Activated CD4-positive, CD25-positive, alpha-beta regulatory T cell (primary cell): Measurements from ENCODE around the gene SOX5.
"Not testable (repeated sequence)": the region's sequence is repeated elsewhere in the genome, so short reads cannot be mapped to it uniquely, and the experiment has no call there.

Experiments used
- DNase-seq, 4 experiments: peaks; one replicate each; lab custom pipeline; 2025; lab: John Stamatoyannopoulos, UW

SOX5 gene

GRCh38 chr12:23906329-23906728, 43.1 kb downstream of the SOX5 start:
- no peak for DNase-seq

GRCh38 chr12:23899434-23899833, 50.0 kb downstream of the SOX5 start:
- DNase-seq: no peak

- no peak for DNase-seq
Measured at GRCh38 chr12:23898121-23898520, 51.3 kb downstream of the SOX5 start.

GRCh38 chr12:23895792-23896218, 53.7 kb downstream of the SOX5 start:
- DNase-seq: no peak

DNA sequence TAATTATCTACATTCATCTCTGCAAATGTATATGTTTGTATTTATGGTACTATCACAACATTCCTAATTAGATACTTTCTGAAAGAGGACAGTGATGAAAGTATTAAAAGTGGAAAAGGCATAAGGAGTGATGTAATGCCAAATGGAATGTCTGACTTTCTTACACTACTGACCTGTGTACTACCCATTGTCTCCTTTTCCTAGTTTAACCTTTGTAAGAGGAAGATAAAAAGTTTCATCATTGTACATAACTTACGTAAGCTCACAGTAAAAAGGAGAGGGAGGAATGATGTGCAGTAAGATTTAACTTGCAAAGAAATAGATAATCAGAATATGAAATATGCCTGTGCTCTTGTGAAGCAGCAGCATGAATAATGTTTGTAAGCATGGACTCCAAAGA, 55.9 kb downstream of the SOX5 start:
- no peak for DNase-seq

- no peak for DNase-seq
Measured at GRCh38 chr12:23891115-23891514, 58.4 kb downstream of the SOX5 start.

GRCh38 chr12:23889069-23889440, 60.4 kb downstream of the SOX5 start:
- DNase-seq: no peak

GRCh38 chr12:23888396-23889068, 60.9 kb downstream of the SOX5 start:
- no peak for DNase-seq

GRCh38 chr12:23887055-23887835, 62.2 kb downstream of the SOX5 start:
- DNase-seq: no peak

GRCh38 chr12:23885394-23885793, 64.1 kb downstream of the SOX5 start:
- no peak for DNase-seq

GRCh38 chr12:23884909-23885308, 64.6 kb downstream of the SOX5 start:
- DNase-seq: no peak

DNA sequence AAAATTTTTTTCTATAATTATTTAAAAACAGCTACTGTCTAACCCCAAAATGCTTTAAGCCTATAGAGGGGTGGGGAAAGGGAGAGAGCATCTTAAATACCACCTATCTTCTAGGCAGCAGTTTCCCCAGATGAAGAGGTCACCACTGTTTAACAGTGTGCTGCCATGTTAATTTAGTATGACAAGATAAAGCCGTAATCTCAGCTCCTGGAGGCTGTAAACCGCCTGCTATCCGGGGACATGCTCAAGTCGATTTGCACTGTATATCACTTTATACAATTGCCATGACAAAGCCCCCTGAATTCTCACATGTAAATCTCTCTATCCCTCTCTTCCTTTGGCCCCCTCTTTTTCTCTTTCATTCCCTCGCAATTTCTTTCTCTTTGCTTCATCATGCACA, 68.5 kb downstream of the SOX5 start:
- no peak for DNase-seq

- not testable (repeated sequence) for DNase-seq
Measured at GRCh38 chr12:23876618-23877017, 72.9 kb downstream of the SOX5 start.

DNA sequence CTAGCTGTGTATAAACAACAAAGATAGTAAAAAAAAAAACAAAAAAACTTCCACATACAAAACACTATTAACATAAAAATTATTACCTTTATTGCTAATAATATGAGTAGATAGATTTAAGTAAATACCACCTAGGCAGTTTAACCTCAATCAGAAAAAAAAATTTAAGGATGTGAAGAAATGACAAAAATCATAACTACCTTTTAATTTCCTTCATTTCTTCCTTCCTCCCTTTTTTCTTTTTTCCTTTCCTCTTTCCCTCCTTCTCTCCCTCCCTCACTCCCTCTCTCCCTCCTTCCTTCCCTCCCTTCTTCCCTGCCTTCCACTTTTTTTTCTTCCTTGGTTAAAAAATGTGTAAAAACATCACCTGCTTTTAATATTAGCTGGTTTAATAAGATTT, 81.7 kb downstream of the SOX5 start:
- no peak for DNase-seq

DNA sequence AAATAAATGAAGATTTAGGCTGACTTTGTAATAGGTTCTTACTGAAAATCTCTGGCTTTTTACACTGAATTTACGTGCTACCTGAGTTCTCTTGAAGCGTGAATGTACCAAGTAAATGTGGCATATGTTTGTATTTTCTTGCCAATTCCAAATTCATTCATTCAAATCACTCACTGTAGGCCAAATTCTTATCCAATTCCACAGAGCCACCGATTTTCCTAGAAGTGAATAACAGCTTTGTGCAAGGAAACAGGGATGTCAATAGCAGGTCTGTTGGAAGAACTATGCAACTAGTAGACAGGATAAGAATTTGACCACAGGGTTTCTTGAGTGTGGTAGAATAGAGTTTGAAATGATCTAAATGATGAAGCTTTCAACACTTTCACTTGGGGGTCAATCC, 86.8 kb downstream of the SOX5 start:
- DNase-seq: no peak

- DNase-seq: no peak
Measured at GRCh38 chr12:23860019-23860418, 89.5 kb downstream of the SOX5 start.

- no peak for DNase-seq
Measured at GRCh38 chr12:23857178-23857577, 92.3 kb downstream of the SOX5 start.

DNA sequence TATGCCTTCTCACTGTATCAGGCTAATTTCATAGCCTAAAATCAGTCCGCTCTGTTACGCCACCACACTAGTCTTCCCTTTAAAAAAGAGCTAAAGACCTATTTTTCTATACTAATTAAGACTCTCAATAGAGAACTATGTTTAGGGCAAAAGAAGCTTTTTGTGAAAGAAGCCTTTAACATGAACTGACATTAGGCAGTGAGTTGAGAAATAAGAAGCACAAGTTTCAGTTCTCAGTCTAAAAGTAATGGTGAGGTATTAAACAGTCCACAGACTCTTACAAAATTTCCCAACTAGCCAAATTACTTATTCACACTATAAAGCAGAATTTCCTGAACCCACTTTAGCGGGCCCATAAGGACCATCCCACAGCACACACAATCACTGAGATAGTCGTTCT, 93.7 kb downstream of the SOX5 start:
- no peak for DNase-seq

DNA sequence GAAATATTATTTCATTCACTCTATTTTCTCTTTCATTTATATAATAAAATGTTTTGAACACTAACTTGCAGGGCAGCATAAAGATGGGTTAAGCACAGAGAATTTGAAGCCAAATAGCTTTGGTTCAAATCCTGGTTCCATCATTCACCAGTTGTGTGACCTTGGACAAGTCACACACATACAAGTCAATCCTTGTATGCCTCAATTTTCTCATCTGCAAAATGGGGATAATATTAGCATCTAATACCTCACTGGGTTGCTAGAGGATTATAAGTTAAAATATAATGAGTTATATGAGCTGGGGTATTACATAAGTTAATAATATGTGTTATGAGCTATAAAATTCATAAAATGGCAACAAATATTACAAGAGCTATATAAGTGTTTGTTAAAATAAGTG, 94.9 kb downstream of the SOX5 start:
- no peak for DNase-seq

GRCh38 chr12:23853640-23854039, 95.8 kb downstream of the SOX5 start:
- DNase-seq: no peak

GRCh38 chr12:23851602-23852001, 97.9 kb downstream of the SOX5 start:
- no peak for DNase-seq

DNA sequence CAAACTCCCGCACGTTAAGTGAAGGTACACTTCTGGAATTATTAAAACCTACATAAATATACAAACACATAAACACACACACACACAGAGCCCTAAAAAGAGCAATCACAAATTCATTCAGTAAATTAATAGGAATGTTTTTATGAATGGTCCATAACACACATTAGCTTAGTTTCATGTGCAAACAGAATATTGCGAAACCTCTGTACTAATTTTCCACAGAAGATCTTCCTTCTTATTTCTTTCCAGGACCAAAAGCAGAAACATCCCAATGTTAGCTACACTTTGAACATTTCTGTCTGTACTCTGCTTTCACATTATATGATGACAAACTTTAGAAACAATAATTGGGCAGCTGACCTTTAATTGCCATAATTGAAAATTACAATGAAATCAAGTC, 101.6 kb downstream of the SOX5 start:
- DNase-seq: no peak

- DNase-seq: no peak
Measured at GRCh38 chr12:23843958-23844357, 105.5 kb downstream of the SOX5 start.

DNA sequence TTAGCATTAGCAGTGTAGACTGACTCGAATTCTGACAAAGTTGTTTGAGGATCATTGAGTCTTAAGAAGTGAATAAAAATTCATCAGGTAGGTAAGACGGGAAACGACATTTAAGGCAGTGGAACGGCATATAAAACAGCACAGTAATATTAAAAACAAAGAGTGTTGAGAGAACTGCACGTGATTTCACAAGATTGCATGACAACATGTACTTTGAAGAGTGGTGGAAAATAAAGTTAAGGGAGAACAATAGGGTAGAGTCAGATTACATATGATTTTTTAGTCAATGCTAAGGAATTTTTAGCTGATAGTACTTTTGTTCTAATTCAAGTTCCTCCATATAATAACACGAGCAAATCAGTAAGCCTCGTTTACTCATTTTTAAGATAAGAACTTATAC, 115.4 kb downstream of the SOX5 start:
- no peak for DNase-seq
